Esophagus squamous epithelium (tissue), 5 donors: ENCODE data around the gene FAM162B. TPM values are rescaled to one million over a fixed set of nuclear protein-coding genes. Genes with fewer than 3 reads are reported as not detected.

Experiments used
- DNase-seq: peaks from one replicate; lab custom pipeline; 2025; lab: John Stamatoyannopoulos, UW
- H3K27ac ChIP-seq, 4 donors: fragments of 200-600 bp; sonication (generic); one replicate each; pipeline ENCODE4 v1.5.1; 2016 to 2019; ENCODE audit warnings: mild to moderate bottlenecking in 1 of 4
- H3K27me3 ChIP-seq, 4 donors: fragments of 200-600 bp; sonication (generic); 1 replicate in 3 of 4; 2 replicates in 1 of 4; pipeline versions ENCODE4 v1.5.1 to v1.6.0; 2017 to 2021; ENCODE audit warnings: antibody characterized with exemption in 1 of 4
- H3K36me3 ChIP-seq, 3 donors: fragments of 200-600 bp; sonication (generic); one replicate each; pipeline ENCODE4 v1.5.1; 2016 to 2019
- H3K4me1 ChIP-seq, 3 donors: fragments of 200-600 bp; sonication (generic); one replicate each; pipeline ENCODE4 v1.5.1; 2017 to 2019
- H3K4me3 ChIP-seq, 4 donors: fragments of 200-600 bp; sonication (generic); 1 replicate in 3 of 4; 2 replicates in 1 of 4; pipeline ENCODE4 v1.5.1; 2016 to 2019; ENCODE audit warnings: mild to moderate bottlenecking in 2 of 4, moderate library complexity in 1 of 4
- H3K9me3 ChIP-seq, 3 donors: fragments of 200-600 bp; sonication (generic); one replicate each; pipeline ENCODE4 v1.5.1; 2016 to 2019
- CTCF ChIP-seq, 6 experiments: fragments of 450-650 bp in 4 of 6; fragments of 200-600 bp in 2 of 6; sonication (generic) in 2 of 6; IDR thresholded peaks; one replicate each; pipeline ENCODE4 v1.5.1; 2016 to 2019; ENCODE audit warnings: antibody characterized with exemption in 6 of 6, mild to moderate bottlenecking in 4 of 6, moderate library complexity in 4 of 6
- POLR2A ChIP-seq, 4 donors: fragments of 450-650 bp; IDR thresholded peaks; one replicate each; pipeline ENCODE4 v1.6.1; 2017; ENCODE audit warnings: antibody characterized with exemption in 4 of 4, mild to moderate bottlenecking in 4 of 4, moderate library complexity in 3 of 4
- WGBS, 2 donors: methylation state at CpG; one replicate each; pipeline ENCODE4 v1.1.5; 2018; 5-methylcytosine and 5-hydroxymethylcytosine counted together
- intact Hi-C: fragments of 100-400 bp; cut with DNase I; formaldehyde crosslinking; loops from one replicate; pipeline ENCODE4 v1.15.0; 2022
- total RNA-seq, 4 donors: library from RNA; depleted of rRNA; stranded (reverse); fragments of >200 nt; gene quantifications; one replicate each; pipeline ENCODE4 v1.1.0, GENCODE V29; 2016
- donor health status: DM: yes; HTN: yes; CAD: no.

Gene FAM162B
- total RNA-seq, 4 donors from 2014 or later: 0.61 to 6.5 (median 3.1) TPM

- no peaks in the 10 kb centered on the region for H3K36me3 ChIP-seq
- 55 to 58% methylated on average over 2 of the region's 2 CpGs for WGBS, 2 donors
- intact Hi-C loops: no loop called here
- peaks cover 5 to 16% (median 7%) of the 10 kb centered on the region in 3 donors for H3K4me1 ChIP-seq
- no peak for TF ChIP-seq POLR2A (IDR thresholded peaks at IDR 0.05)
- no peak for TF ChIP-seq CTCF (IDR thresholded peaks at IDR 0.05)
- H3K27me3 ChIP-seq: peaks cover 0 to 41% (median 3%) of the 10 kb centered on the region in 4 donors
- DNase-seq: no peak
- H3K4me3 ChIP-seq: no peak overlapping the region
- no peak overlapping the region for H3K27ac ChIP-seq
- no peaks in the 10 kb centered on the region for H3K9me3 ChIP-seq
Observed at GRCh38 chr6:116767715-116768114, 2.2 kb upstream of the FAM162B start.

- peak overlapping the region in 1 of 4 donors; percentile 2 for H3K27ac ChIP-seq
- no peaks in the 10 kb centered on the region for H3K9me3 ChIP-seq
- no peak overlapping the region for H3K4me3 ChIP-seq
- no peak for DNase-seq
- intact Hi-C loops: no loop called here
- H3K36me3 ChIP-seq: no peaks in the 10 kb centered on the region
- TF ChIP-seq CTCF (IDR thresholded peaks at IDR 0.05) (no peak), POLR2A (IDR thresholded peaks at IDR 0.05) (no peak)
- H3K27me3 ChIP-seq: peaks cover 0 to 41% (median 3%) of the 10 kb centered on the region in 4 donors
- WGBS, 2 donors: 53 to 55% methylated on average over 5 of the region's 5 CpGs
- H3K4me1 ChIP-seq: peaks cover 5 to 16% (median 7%) of the 10 kb centered on the region in 3 donors
Observed at GRCh38 chr6:116766506-116767176, 1.1 kb upstream of the FAM162B start.

GRCh38 chr6:116764629-116764960 lies 924 bp downstream of the FAM162B start:
- H3K36me3 ChIP-seq: no peaks in the 10 kb centered on the region
- no peak for DNase-seq
- intact Hi-C loops: no loop called here
- H3K4me3 ChIP-seq: peak overlapping the region; percentile 37 to 71 (median 50)
- H3K9me3 ChIP-seq: no peaks in the 10 kb centered on the region
- H3K27me3 ChIP-seq: peaks cover 0 to 41% (median 3%) of the 10 kb centered on the region in 4 donors
- H3K4me1 ChIP-seq: peaks cover 5 to 16% (median 7%) of the 10 kb centered on the region in 3 donors
- 20 to 70% methylated on average over 2 to 3 of the region's 19 CpGs for WGBS, 2 donors
- H3K27ac ChIP-seq: peak overlapping the region in 2 of 4 donors; percentile 67
- TF ChIP-seq POLR2A (IDR thresholded peaks at IDR 0.05) (no peak), CTCF (IDR thresholded peaks at IDR 0.05) (no peak)

- peaks cover 0 to 41% (median 3%) of the 10 kb centered on the region in 4 donors for H3K27me3 ChIP-seq
- intact Hi-C loops: no loop called here
- DNase-seq: no peak
- no peaks in the 10 kb centered on the region for H3K9me3 ChIP-seq
- WGBS, 2 donors: 84% methylated on average over 6 to 11 of the region's 11 CpGs
- H3K4me3 ChIP-seq: peak overlapping the region in 3 of 4 donors; percentile 44 to 71 (median 55)
- H3K4me1 ChIP-seq: peaks cover 5 to 16% (median 7%) of the 10 kb centered on the region in 3 donors
- no peaks in the 10 kb centered on the region for H3K36me3 ChIP-seq
- H3K27ac ChIP-seq: peak overlapping the region in 1 of 4 donors; percentile 67
- TF ChIP-seq CTCF (IDR thresholded peaks at IDR 0.05): no peak
Observed at GRCh38 chr6:116763906-116764628, 1.5 kb downstream of the FAM162B start.

GRCh38 chr6:116763048-116763447 lies 2.5 kb downstream of the FAM162B start:
- intact Hi-C loops: no loop called here
- peaks cover 0 to 39% (median 3%) of the 10 kb centered on the region in 4 donors for H3K27me3 ChIP-seq
- no peak overlapping the region for H3K27ac ChIP-seq
- DNase-seq: no peak
- peaks cover 5 to 16% (median 7%) of the 10 kb centered on the region in 3 donors for H3K4me1 ChIP-seq
- H3K9me3 ChIP-seq: no peaks in the 10 kb centered on the region
- no peak for TF ChIP-seq POLR2A (IDR thresholded peaks at IDR 0.05)
- TF ChIP-seq CTCF (IDR thresholded peaks at IDR 0.05): no peak
- H3K4me3 ChIP-seq: no peak overlapping the region
- no peaks in the 10 kb centered on the region for H3K36me3 ChIP-seq
